A549 treated with AZD2906 at 1 μM for 4 hours (cell line): ENCODE measurements around the gene ZNF879. TPM values are rescaled to one million over a fixed set of nuclear protein-coding genes. Genes with fewer than 3 reads are reported as not detected.

Source experiments
- total RNA-seq: library from RNA; stranded (reverse); fragments of 200-300 nt; extraction: Qiagen RNA extraction; gene quantifications from 5 replicates; pipeline ENCODE4 v1.2.3, GENCODE V29; 2022

Gene ZNF879
- 0.48 to 0.77 TPM (median 0.52 TPM) in 5 replicates for total RNA-seq

GRCh38 chr5:179023528-179024189 is at the start of gene ZNF879:
Gene ZNF879 (plus strand): TSS chr5:179023804. CDS start chr5:179025005, 1,201 bp downstream.

GRCh38 chr5:178994580-178995340 is 28.8 kb upstream of the ZNF879 start, which contains the start of gene GRM6:
Gene GRM6 (minus strand): TSS chr5:178995320. CDS start chr5:178994944, 376 bp downstream.

GRCh38 chr5:179060116-179061008 is 36.8 kb downstream of the ZNF879 start, which contains the start of gene ZNF354C:
Gene ZNF354C (plus strand): TSS chr5:179060373. CDS start chr5:179062069, 1,696 bp downstream.

Other genes starting within 250 kb of the ZNF879 start
- 4.1 to 5.4 TPM (median 4.6 TPM) in 5 replicates for gene ZNF354B, start 163.9 kb upstream of the ZNF879 start, total RNA-seq
- not detected in 5 replicates for gene ZFP2, start 127.9 kb upstream of the ZNF879 start, total RNA-seq
- not detected in 5 replicates for gene ZNF454, start 82.6 kb upstream of the ZNF879 start, total RNA-seq
- not detected in 5 replicates for gene GRM6, start 28.5 kb upstream of the ZNF879 start, total RNA-seq
- 0.45 to 0.81 TPM (median 0.78 TPM) in 5 replicates for gene ZNF354C, start 36.6 kb downstream of the ZNF879 start, total RNA-seq